Stimulated activated CD8-positive, alpha-beta memory T cell treated with anti-CD3 and anti-CD28 coated beads, Interleukin-7, amount 100 ng/mL, for 4 hours (primary cell): ENCODE data around the gene C10orf143.

Source experiments
- DNase-seq, 2 donors: peaks; one replicate each; pipeline ENCODE4 v3.0.0-alpha.2; 2020; ENCODE audit warnings: low read depth in 2 of 2

C10orf143 gene

GRCh38 chr10:130016095-130016494 is 94.5 kb downstream of the C10orf143 start:
- DNase-seq, result no peak

GRCh38 chr10:130015075-130015695 is 95.4 kb downstream of the C10orf143 start:
- no peak for DNase-seq

GRCh38 chr10:130014263-130015074 is 96.2 kb downstream of the C10orf143 start:
- no peak for DNase-seq
